Heart right ventricle (tissue), 16 donors: Measurements from ENCODE around the gene KRT7. TPM values are rescaled to one million over a fixed set of nuclear protein-coding genes. Genes with fewer than 3 reads are reported as not detected.

Experiments used
- ATAC-seq, 8 donors: fragments of 200-7000 bp; cut with Tn5 transposase; one replicate each; pipeline ENCODE4 v1.9.1; 2020; ENCODE audit warnings: mild to moderate bottlenecking in 8 of 8, moderate library complexity in 8 of 8, moderate number of reproducible peaks in 1 of 8
- DNase-seq, 2 donors: peaks; one replicate each; pipeline ENCODE4 v3.0.0-alpha.2; 2020
- H3K27ac ChIP-seq, 10 donors: fragments of 200-600 bp; sonication (generic) in 2 of 10; one replicate each; pipeline versions ENCODE4 v1.5.0 to v1.8.0; 2020 to 2022; ENCODE audit warnings: mild to moderate bottlenecking in 3 of 10
- H3K27me3 ChIP-seq, 7 donors: fragments of 200-600 bp; one replicate each; pipeline ENCODE4 v1.8.0; 2021 to 2022; ENCODE audit warnings: mild to moderate bottlenecking in 2 of 7
- H3K36me3 ChIP-seq, 9 donors: fragments of 200-600 bp; sonication (generic) in 1 of 9; one replicate each; pipeline versions ENCODE4 v1.5.0 to v1.8.0; 2020 to 2022; ENCODE audit warnings: mild to moderate bottlenecking in 2 of 9
- H3K4me1 ChIP-seq, 9 donors: fragments of 200-600 bp; sonication (generic) in 1 of 9; one replicate each; pipeline versions ENCODE4 v1.5.0 to v1.8.0; 2020 to 2022; ENCODE audit warnings: mild to moderate bottlenecking in 4 of 9
- H3K4me3 ChIP-seq, 10 donors: fragments of 200-600 bp; sonication (generic) in 2 of 10; one replicate each; pipeline versions ENCODE4 v1.5.0 to v1.8.0; 2020 to 2022; ENCODE audit warnings: mild to moderate bottlenecking in 7 of 10, moderate library complexity in 2 of 10
- H3K9me3 ChIP-seq, 11 donors: fragments of 200-600 bp in 10 of 11; sonication (generic) in 2 of 11; one replicate each; pipeline versions ENCODE4 v1.5.0 to v1.8.0; 2013 to 2022; ENCODE audit warnings: mild to moderate bottlenecking in 2 of 11, control low read depth in 1 of 11, moderate library complexity in 1 of 11
- CTCF ChIP-seq, 9 donors: fragments of 200-600 bp; sonication (generic) in 2 of 9; IDR thresholded peaks; one replicate each; pipeline versions ENCODE4 v1.5.0 to v1.8.0; 2021 to 2022; ENCODE audit warnings: antibody characterized with exemption in 9 of 9, mild to moderate bottlenecking in 5 of 9, moderate library complexity in 1 of 9
- WGBS, 2 donors: extraction: QIAGEN DNeasy Blood & Tissue Kit; methylation state at CpG; one replicate each; pipeline ENCODE4 v1.1.7; 2013; ENCODE audit warnings: inconsistent platforms in 1 of 2; 5-methylcytosine and 5-hydroxymethylcytosine counted together
- intact Hi-C, 10 donors: fragments of 100-400 bp; cut with DNase I; formaldehyde crosslinking; loops; one replicate each; pipeline versions ENCODE4 v1.11.1 to v1.14.2; 2022
- polyA plus RNA-seq, 2 donors: library from polyadenylated mRNA; stranded (reverse); fragments of 200-250 nt; gene quantifications; one replicate each; pipeline ENCODE4 v1.2.3, GENCODE V29; 2013
- total RNA-seq, 10 donors: library from RNA; stranded (reverse); fragmentation: NEBNext Ultra II Directional in 3 of 10; extraction: Animal tissue kit (Norgen Biotek cat#: 25700) in 3 of 10; gene quantifications; one replicate each; pipeline versions ENCODE4 v1.2.1 to v1.2.4, GENCODE V29; 2021 to 2023
- donor health status: Arrhythmogenic right ventricular cardiomyopathy.
- donor health status: ischemic (EF 13 %, LVEDD 7.1; RV severe dilation, severe dysfunction).
- donor health status: healthy with polysubstance abuse.
- donor health status: DM: no; HTN: yes; CAD: no.
- donor health status: DM: no; HTN: no; CAD: no.
- donor health status: ischemic (EF 25% LVEDD 6.9; RV normal size, moderate dysfunction).
- donor health status: ischemic (EF 25% LVEDD 5.7; RV mildly dilated, moderate dysfunction).
- donor health status: healthy.
- donor health status: DM: yes; HTN: yes; CAD: no.
- donor health status: Ischemic cardiomyopathy.
- donor health status: ischemic (EF 35%, LVEDD 5.7; RV mildly dilated, moderate dysfunction).
- donor health status: nonischemic (EF 11% LVEDD 7.7; RV severe dilation, severe dysfunction).
- donor health status: DM: yes; HTN: yes; CAD: no.
- donor health status: PGD.
- donor health status: ischemic (EF 29% LVEDD 5.4; RV normal size, mild dysfunction).
- donor health status: nonischemic (EF 23%, LVEDD 6.1; RV moderate dilation, normal function).

Gene KRT7
- total and polyA plus RNA-seq, 12 donors = 0.59 to 10.8 (median 1.8) TPM; not detected in 3

- H3K36me3 ChIP-seq = no peaks in the 10 kb centered on the region
- H3K4me3 ChIP-seq = no peak overlapping the region
- peak; percentile 58 to 61 for DNase-seq
- WGBS, 2 donors = 72 to 75% methylated on average over 18 of the region's 18 CpGs
- H3K4me1 ChIP-seq = peaks cover 0 to 33% (median 23%) of the 10 kb centered on the region in 9 donors
- peak; percentile 47 to 91 (median 72) for ATAC-seq
- intact Hi-C loops = no loop called here
- TF ChIP-seq CTCF (IDR thresholded peaks at IDR 0.05) = no peak
- no peaks in the 10 kb centered on the region for H3K9me3 ChIP-seq
- peak overlapping the region in 1 of 10 donors; percentile 9 for H3K27ac ChIP-seq
- peaks cover 0 to 37% (median 21%) of the 10 kb centered on the region in 7 donors for H3K27me3 ChIP-seq
These were observed 15.8 kb downstream of the KRT7 start for GRCh38 chr12:52248541-52249461.

- TF ChIP-seq CTCF (IDR thresholded peaks at IDR 0.05) = no peak
- Histone ChIP-seq H3K4me3 (no peak overlapping the region), H3K36me3 (no peaks in the 10 kb centered on the region), H3K9me3 (no peaks in the 10 kb centered on the region), H3K4me1 (peaks cover 0 to 26% (median 15%) of the 10 kb centered on the region in 9 donors), H3K27me3 (peaks cover 0 to 45% (median 27%) of the 10 kb centered on the region in 7 donors), H3K27ac (no peak overlapping the region)
- ATAC-seq = no peak
- DNase-seq = no peak
- intact Hi-C loops = no loop called here
- WGBS, 2 donors = 82 to 85% methylated on average over 2 of the region's 2 CpGs
These were observed 16.5 kb downstream of the KRT7 start for GRCh38 chr12:52249511-52250047.

- Histone ChIP-seq H3K9me3 (no peaks in the 10 kb centered on the region), H3K4me3 (no peak overlapping the region), H3K27me3 (peaks cover 0 to 52% (median 34%) of the 10 kb centered on the region in 7 donors), H3K36me3 (no peaks in the 10 kb centered on the region), H3K27ac (no peak overlapping the region), H3K4me1 (peaks cover 0 to 24% (median 13%) of the 10 kb centered on the region in 9 donors)
- 21 to 36% methylated on average over 52 of the region's 52 CpGs for whole genome bisulfite sequencing, 2 donors
- intact Hi-C loops = no loop called here
- ATAC-seq (peak in 4 of 8 donors; percentile 29 to 52 (median 43)), DNase-seq (no peak)
- peak in 5 of 9 donors; percentile 8 to 38 (median 26) for TF ChIP-seq CTCF (IDR thresholded peaks at IDR 0.05)
These were observed 17.3 kb downstream of the KRT7 start for GRCh38 chr12:52250048-52250990.
